Liver (tissue), 3 donors: ENCODE data around the gene IQCM.

ENCODE experiments used
- RXRA ChIP-seq, 2 donors: IDR thresholded peaks; 2 replicates each; pipeline ENCODE4 v1.6.1; 2017 to 2018; ENCODE audit warnings: antibody characterized with exemption in 2 of 2, mild to moderate bottlenecking in 1 of 2
- SP1 ChIP-seq: IDR thresholded peaks from 2 replicates; pipeline ENCODE4 v1.6.1; 2018; ENCODE audit warnings: antibody characterized with exemption, mild to moderate bottlenecking
- YY1 ChIP-seq: IDR thresholded peaks from 2 replicates; pipeline ENCODE4 v1.6.1; 2016; ENCODE audit warnings: antibody characterized with exemption, mild to moderate bottlenecking
- ZBTB33 ChIP-seq: IDR thresholded peaks from 2 replicates; pipeline ENCODE4 v1.6.1; 2016; ENCODE audit warnings: antibody characterized with exemption
- TF ChIP-seq, protein P1 (sequence below): fragments of 150-350 bp; IDR thresholded peaks from 2 replicates; pipeline ENCODE4 v1.5.1; 2017; ENCODE audit warnings: improper control_type of control experiment, low read depth, low read length; ENCODE audit not compliant: missing input control
- donor health status: healthy.
- donor health status: healthy.

GRCh38 chr4:149749784-149750183, 65.9 kb downstream of the IQCM start:
- TF ChIP-seq SP1 (no peak), RXRA (IDR thresholded peaks at IDR 0.05) (no peak), ZBTB33 (no peak), YY1 (no peak)
- TF ChIP-seq, protein P1, sequence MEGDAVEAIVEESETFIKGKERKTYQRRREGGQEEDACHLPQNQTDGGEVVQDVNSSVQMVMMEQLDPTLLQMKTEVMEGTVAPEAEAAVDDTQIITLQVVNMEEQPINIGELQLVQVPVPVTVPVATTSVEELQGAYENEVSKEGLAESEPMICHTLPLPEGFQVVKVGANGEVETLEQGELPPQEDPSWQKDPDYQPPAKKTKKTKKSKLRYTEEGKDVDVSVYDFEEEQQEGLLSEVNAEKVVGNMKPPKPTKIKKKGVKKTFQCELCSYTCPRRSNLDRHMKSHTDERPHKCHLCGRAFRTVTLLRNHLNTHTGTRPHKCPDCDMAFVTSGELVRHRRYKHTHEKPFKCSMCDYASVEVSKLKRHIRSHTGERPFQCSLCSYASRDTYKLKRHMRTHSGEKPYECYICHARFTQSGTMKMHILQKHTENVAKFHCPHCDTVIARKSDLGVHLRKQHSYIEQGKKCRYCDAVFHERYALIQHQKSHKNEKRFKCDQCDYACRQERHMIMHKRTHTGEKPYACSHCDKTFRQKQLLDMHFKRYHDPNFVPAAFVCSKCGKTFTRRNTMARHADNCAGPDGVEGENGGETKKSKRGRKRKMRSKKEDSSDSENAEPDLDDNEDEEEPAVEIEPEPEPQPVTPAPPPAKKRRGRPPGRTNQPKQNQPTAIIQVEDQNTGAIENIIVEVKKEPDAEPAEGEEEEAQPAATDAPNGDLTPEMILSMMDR = no peak
